Sigmoid colon (tissue), 3 donors: ENCODE data around the gene MAP4.

Source experiments
- CTCF ChIP-seq, 4 experiments: fragments of 450-650 bp in 3 of 4; fragments of 200-600 bp in 1 of 4; IDR thresholded peaks; one replicate each; pipeline ENCODE4 v1.5.1; 2016 to 2019; ENCODE audit warnings: antibody characterized with exemption in 4 of 4, mild to moderate bottlenecking in 3 of 4, moderate library complexity in 2 of 4
- POLR2A ChIP-seq, 2 donors: fragments of 450-650 bp; IDR thresholded peaks; one replicate each; pipeline ENCODE4 v1.6.1; 2016; ENCODE audit warnings: antibody characterized with exemption in 2 of 2, mild to moderate bottlenecking in 2 of 2, moderate library complexity in 2 of 2

GRCh38 chr3:47854267-47854666, 161.9 kb downstream of the MAP4 start:
- TF ChIP-seq CTCF (IDR thresholded peaks at IDR 0.05) (no peak), POLR2A (IDR thresholded peaks at IDR 0.05) (no peak)
